ENCODE data around the gene NLRC5.
"Not testable (repeated sequence)": the region's sequence is repeated elsewhere in the genome, so short reads cannot be mapped to it uniquely, and the experiment has no call there.

Gene NLRC5

DNA sequence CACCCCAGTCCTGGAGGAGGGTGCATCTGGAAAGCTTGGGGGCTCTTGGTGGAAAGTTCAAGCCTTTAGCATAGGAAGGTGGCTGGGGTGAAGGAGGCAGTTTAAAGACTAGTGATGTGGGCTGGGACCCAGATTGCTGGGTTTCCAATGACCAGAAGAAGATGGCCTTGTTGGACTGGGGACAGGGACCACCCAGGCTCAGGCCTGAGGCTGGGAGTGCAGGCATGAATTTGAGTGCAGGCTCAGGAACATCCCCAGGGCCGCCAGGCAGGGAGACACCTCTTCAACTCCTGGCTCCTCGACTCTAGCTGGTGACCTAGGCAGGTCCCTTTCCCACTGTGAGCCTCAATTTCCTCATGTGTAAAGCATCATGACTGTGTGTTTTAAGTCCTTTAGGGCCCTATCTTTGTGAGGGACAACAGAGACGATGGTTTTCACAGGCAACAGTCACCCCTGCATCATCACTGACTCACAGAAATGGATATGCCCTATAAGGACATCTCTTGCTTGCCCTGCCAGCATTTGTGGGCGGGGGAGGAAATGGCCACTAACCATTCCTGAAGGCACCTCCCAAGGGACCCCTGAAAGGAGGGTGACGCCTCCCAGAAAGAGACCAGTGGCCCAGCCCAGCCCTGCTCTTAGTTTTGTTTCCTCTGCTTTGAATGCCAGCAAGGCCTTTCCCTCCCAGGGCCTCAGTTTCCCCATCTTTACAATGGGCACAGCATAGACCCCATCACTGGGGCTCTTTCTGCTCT, 11.1 kb downstream of the NLRC5 start:
- DNase-seq (ENCODE audit: low read depth): peak; percentile 81

DNA sequence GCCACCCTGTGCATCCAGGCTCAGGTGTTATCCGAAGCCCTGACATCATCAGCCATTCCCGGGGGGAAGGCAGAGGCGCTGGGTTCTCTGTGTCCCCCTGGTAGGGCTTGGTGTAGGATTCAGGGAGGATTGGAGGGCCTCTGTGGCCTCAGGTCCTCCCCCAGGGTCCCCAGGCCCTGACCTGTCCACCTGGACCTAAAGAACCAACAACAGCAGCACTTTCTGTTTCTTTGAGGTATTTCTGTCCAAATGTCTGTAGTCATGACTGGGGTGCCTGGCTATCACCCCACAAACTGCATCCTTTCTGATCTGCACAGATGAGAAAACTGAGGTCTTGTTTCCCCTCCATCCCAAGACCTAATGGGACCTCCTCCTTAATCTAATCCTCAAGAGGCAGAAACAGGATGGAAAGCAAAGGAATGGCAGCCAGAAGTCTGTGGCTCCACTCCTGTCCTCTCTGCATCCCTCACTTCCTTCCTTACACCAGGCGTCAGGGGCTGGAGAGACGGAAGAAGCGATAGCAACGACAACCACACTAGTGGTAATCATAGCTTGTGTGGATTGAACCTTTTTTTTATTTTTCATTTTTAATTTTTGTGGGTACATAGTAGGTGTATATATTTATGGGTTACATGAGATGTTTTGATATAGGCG, 11.8 kb downstream of the NLRC5 start:
- DNase-seq (ENCODE audit: low read depth): no peak

DNA sequence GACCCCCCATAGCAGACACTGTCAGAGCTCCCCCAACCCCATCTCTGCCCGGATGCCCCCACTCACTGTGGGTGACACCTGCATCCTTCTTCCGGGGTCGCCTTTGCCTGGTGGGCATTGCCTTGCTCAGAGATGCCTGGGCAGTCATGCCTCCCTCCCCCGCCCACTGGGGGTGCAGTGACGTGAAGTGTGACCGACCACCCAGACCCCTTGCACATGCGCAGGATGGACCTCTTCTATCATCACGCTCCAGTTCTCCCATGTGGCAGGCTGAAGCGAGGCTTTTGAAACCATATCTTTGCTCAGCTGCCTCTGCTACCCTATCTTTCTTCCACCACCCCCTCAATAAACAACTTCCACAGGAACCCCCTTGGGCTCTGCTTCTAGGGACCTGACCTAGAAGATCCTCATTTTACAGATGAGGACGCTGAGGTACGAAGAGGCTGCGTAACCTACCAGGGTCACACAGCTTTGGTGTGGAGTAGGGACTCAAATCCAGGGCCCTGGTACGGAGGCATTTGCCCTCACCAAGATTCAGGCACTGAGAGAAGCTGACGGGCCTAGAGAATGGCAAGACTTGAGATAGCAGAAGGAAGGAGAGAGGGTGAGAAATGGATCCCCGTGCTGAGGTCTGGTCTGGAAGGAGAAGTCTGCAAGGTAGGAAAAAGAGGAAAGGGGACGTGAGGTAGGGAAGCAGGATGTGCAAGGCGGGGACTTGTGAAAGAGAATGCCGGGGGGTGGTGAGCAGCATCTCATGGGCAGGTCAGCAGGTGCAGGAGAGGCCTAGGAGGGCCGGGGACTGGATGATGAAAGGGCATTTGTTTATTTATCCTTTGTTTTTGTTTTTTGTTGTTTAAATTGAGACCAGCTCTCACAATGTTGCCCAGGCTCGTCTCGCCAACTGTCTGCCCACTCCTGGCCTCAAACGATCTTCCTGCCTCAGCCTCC, 14.4 kb downstream of the NLRC5 start:
- no peak for DNase-seq (ENCODE audit: low read depth)

DNA sequence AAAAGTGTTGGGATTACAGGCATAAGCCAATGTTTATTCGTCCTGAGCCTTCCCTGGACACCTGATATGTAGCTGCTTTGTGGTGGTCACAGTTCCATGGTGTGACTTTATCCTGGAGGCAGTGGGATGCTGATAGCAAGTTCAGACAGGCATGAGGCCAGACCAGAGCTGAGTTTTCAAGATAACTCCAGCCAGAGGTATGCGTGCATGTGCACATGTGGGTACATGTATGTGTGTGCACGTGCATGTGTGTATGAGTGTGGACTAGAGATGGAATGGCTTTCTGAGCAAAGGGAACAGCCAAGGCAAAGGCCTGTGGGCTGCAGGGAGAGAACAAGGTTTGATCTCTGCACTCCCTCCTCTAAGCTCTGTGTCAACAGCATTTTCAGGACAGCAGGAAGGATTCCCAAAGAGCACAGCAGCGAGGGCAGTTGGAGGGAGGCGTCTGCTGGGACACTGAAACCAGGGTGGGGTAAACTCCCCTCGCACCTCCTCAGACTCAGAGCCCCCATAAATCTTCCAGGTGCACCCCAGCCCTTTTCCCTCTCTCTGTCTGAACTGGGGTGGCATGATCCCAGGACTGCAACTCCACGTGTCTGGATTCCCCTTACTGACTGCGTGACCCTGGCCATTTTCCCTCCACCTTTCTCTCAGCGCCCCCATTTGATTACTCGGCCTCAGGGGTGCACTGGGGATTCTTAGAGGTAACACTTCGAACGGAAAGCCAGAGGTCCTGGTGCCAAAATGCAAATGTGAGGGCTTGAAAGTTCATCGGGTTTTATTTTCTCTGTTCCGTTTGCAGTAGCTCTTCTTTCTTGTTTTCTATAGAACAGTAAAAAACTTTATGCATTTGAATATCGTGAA, 15.3 kb downstream of the NLRC5 start:
- no peak for DNase-seq (ENCODE audit: low read depth)

DNA sequence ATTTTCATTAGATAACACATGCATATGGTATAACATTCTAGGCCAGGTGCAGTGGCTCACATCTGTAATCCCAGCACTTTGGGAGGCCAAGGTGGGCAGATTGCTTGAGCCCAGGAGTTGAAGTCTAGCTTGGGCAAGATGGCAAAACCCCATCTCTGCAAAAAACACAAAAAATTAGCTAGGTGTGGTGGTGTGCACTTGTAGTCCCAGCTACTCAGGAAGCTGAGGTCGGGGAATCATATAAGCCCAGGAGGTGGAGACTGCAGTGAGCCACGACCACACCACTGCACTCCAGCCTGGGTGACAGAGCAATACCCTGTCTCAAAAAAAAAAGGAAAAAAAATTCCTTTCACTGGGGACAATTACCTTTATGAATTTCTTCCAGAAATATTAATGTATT, 16.2 kb downstream of the NLRC5 start:
- not testable (repeated sequence) for DNase-seq (ENCODE audit: low read depth)

DNA sequence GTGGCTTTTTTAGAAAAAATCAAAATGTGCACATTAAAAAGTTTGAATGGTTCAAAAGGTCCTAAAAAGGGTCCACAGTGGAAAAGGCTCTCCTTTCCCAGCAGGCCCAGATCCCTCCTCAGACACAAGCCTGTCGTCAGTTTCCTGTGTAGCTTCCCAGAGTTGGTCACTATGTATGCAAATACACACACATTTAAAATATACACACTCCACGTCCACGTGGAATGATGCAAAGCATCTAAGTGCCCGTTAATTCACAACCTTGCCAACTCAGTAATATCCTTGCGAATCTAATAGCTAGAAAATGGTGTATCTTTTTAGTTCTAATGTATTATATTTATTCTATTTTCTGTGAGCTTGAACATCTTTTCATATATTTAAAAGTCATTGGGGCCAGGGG, 17.7 kb downstream of the NLRC5 start:
- no peak for DNase-seq (ENCODE audit: low read depth)

DNA sequence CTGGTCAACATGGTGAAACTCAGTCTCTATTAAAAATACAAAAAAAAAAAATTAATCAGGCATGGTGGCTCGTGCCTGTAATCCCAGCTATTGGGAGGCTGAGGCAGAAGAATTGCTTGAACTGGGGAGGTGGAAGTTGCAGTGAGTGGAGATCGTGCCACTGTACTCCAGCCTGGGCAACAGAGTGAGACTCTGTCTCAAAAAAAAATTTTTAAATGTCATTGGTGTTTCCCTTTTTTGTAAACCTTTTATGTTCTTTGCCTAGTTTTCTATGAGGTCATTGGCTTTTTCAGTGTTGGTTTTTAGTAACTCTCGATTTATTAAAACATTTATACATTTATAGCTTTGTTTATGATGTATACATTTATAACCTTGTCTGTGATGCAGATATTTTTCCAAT, 18.2 kb downstream of the NLRC5 start:
- DNase-seq (ENCODE audit: low read depth): no peak

DNA sequence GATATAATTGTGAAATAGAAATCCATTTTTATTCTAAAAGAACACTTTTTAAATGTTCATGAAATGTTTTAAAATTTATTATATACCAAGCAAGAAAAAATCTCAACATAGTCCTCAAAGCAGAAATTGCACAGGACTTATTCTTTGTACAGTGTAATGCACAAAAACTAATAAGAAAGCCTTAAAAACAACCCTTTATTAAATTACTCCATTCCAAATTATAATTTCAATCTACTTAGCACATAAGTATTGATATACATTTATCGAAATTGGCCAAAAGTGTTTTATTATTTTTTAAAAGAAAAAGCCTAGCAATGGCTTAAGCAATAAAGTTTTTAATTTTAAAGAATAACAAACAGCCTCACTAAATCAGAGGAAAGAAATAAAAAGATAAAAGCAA, 19.1 kb downstream of the NLRC5 start:
- no peak for DNase-seq (ENCODE audit: low read depth)

DNA sequence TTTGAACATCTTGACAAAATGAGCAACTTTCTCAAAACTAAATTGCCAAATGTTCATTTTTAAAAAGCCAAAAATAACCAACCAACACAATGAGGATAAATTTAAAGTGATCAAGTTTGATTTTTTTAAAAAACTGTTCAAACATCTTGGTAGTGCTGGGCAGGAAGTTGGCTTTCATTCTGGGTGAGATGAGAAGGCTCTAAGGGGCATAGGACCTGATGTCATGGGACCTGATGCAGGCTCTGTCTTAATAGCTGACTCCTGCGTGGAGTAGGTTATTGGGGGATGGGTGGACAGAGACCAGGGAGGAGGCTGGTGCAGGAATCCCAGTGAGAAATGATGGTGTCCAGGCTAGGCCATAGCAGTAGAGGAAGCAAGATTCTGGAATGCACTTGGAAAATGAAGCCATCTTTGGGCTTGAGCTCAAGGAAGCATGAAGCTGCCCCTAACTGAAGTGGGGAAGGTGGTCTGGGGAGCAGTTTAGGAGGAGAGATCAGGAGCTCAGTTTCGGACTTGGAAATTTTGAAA, 20.4 kb downstream of the NLRC5 start:
- no peak for DNase-seq (ENCODE audit: low read depth)

DNA sequence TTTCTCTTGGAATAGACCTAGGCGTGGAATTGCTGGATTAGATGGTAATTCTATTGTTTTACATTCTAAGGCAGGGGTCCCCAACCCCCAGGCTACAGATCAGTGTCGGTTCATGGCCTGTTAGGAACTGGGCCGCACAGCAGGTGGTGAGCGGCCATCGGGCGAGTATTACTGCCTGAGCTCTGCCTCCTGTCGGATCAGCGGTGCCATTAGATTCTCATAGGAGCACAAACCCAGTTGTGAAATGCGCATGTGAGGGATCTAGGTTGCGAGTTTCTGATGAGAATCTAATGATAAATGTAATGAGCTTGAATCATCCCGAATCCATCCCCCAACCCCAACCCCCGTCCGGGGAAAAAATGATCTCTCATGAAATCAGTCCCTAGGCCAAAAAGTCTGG, 23.0 kb downstream of the NLRC5 start:
- DNase-seq (ENCODE audit: low read depth): no peak

DNA sequence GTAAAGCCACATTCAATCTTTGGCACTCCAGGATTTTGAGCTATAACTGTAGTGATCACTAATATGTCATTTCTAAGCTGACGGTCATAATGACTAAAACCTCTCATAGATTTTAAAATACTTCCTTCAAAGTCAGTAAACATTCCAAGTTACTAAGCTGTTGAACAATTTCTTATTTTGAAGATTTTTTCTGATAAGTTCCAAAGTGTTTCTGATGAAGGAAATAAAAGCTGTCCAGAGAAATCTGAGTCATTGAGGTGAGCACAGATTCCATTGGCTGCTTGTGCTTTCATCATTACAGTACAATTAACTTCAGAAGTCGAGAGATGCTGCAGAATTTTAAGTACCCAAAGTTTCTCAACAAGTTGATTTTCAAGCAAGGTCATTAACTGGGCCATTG, 23.9 kb downstream of the NLRC5 start:
- DNase-seq (ENCODE audit: low read depth): no peak

DNA sequence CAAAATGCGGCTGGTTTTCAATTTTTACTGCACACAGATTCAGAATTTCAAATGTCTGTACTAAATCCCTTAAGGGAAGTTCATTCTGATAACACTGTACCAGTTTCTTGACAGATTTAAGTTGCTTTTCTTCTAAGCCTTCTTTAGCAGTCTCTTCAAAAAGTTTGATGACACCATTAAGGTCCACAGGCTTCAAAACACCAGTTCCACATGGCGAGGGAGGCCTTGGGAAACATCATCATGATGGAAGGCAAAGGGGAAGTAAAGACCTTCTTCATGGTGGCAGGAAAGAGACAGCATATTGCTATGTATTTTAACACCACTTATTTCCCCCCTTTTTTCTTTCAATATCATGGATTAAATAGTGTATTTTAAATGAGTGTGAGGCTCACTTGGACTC, 24.5 kb downstream of the NLRC5 start:
- DNase-seq (ENCODE audit: low read depth): no peak

DNA sequence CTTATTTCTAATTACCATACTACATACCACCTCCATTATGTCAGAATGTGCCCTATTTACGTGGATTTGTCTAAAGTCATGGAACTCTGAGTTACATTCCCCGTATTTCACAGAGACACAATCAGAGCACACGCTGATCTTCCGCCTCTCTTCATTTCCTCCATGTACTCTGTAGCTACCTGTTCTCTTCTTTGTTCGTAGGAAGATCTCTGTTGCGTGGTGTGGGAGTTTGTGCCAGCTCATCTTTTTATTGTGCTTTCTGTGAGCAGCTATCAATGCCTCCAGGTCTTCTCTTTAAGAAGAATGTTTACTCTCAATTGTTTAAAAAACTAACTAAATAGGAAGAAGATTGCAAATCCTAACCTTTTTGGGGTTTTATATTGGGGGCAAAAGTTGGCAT, 26.9 kb downstream of the NLRC5 start:
- no peak for DNase-seq (ENCODE audit: low read depth)

DNA sequence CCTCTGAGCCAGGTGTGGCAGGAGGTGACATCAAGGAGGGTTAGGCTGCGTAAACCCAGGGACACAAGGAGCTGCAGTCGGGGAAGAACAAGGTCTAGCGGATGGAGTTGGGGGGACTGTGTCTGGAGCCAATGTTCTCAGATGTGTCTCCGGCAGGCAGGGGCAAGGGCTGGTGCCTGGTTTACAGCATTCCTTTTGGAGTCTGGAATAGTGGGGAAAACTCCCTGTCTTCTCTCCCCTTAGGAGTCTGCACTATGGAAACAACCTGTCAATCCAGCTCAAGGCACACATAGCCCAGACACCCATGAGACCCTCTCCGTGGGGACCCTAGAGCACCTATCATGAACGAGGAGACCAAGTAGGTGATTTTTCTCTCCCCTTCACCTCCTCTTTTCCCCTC, 27.5 kb downstream of the NLRC5 start:
- DNase-seq (ENCODE audit: low read depth): no peak

DNA sequence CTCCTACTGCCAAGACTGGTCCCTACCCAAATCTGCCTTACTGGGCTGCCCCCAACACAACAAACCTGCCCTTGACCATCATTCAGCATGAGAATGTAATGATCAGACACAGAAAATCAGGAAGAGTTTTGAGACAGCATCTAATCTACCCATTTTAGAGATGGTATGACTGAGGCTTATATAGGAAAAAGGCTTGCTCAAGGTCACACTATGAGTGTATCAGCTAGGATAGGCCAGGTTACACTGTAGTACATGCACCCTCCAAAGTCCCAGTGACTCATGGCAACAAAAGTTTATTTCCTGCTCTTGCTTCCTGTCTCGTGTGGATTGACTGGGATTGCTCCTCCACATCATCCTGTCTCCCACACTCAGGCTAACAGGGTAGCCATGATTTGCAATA, 27.9 kb downstream of the NLRC5 start:
- DNase-seq (ENCODE audit: low read depth): no peak

DNA sequence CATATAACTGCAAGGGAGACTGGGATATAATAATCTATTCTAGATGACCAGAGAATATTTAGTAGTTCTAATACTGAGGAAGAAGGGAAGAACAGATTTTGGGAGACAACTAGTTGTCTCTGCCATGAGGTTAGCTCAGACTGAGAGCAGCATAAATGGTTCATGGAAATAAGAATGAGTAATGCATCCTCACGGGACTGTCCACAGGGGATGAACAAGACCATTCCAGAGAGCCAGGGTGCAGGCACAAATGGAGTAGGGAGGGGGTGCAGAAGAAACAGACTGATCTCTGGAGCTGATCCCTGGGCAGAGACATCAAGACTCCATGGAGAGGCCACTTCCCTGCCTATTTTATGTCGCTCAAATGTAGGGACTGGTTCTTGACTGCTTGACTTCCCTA, 30.4 kb downstream of the NLRC5 start:
- no peak for DNase-seq (ENCODE audit: low read depth)

DNA sequence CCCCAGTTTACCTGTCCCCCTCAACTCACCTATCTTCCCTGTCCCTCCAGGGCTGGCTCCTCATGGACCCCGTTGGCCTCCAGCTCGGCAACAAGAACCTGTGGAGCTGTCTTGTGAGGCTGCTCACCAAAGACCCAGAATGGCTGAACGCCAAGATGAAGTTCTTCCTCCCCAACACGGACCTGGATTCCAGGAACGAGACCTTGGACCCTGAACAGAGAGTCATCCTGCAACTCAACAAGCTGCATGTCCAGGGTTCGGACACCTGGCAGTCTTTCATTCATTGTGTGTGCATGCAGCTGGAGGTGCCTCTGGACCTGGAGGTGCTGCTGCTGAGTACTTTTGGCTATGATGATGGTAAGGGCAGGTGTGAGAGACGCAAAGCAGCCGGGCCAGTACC, 31.3 kb downstream of the NLRC5 start:
- DNase-seq (ENCODE audit: low read depth): no peak

DNA sequence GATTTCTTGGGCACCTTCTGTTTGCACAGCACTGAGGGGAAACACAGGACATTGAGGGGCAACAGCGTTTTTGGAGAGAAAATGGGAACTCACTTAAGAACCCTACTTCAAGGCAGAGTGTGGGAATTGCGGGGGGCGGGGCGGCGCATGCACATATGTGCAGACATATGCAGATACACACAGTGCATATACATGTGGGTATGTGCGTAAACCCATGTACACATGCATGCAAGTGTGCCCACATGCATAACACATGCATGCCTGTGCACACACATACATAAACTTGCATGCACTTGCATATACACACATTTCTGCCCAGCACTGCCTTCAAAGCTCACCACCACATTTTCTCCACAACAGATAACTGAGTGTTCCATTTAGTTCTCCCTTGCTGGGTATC, 32.4 kb downstream of the NLRC5 start:
- DNase-seq (ENCODE audit: low read depth): no peak

DNA sequence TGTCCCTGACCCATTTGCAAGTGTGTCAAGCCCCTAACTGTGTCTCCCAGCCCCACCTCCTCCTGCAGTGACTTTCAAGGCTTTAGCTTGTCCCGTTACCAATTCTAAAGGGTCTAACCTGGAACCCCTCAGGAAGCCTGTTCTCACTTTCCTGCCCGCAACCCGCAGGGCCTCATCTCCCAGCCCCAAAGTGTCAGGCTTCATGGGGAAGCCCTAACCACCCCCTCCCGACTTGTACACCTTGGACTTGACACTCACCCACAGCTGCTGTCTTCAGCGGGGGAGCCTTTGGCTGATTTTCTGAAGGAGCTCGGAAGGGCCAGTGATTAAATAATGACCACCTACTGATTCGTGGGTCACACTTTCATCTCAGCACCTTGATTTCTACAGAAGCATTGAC, 33.1 kb downstream of the NLRC5 start:
- no peak for DNase-seq (ENCODE audit: low read depth)

DNA sequence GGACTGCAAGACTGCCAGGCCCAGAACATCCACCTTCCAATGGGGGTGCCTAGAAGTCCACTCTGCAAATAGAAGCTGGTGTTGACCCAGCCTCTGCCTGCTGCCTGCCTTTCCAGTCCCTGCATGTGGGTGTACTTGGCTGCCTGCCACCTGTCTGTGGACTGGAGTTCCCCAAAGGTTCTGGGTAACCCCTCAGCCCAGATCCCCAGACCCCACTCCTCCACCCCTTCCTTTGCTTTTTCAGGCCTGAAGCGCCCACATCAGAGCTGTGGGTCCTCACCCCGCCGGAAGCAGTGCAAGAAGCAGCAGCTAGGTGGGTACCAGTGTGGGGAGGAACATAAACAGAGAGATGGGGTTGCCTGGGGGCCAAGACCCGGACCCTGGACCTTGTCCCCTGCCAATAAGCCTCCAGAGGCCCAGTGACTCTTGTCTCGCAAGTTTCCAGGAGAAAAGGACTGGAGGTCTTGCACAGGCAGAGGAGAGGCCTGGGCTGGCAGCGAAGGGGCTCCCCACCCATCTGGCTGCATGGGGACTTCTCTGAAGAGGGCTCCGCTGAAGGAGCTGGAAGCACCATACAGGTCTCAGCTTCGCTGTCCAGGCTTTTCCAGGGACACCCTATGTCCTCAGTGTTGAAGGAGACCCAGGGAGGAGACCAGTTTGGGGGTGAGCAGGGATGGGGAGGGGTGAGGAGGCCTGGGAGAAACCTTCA, 34.3 kb downstream of the NLRC5 start:
- DNase-seq (ENCODE audit: low read depth): no peak

Measured in HS-27A (cell line).